CD4-positive, CD25-positive, alpha-beta regulatory T cell (primary cell): ENCODE measurements around the gene CSN3. TPM values are rescaled to one million over a fixed set of nuclear protein-coding genes. Genes with fewer than 3 reads are reported as not detected.

Experiments
- ATAC-seq, 2 donors: fragments of 150-1000 bp; cut with Tn5 transposase; one replicate each; pipeline ENCODE4 v1.10.0; 2021; ENCODE audit warnings: low read depth in 2 of 2, moderate number of reproducible peaks in 2 of 2, moderate library complexity in 1 of 2
- DNase-seq, 3 donors: peaks; one replicate each; pipeline versions ENCODE4 v3.0.0 to v3.0.0-alpha.2; 2012 to 2022; ENCODE audit warnings: mixed read lengths in 1 of 3
- H3K27ac ChIP-seq: one replicate; pipeline ENCODE4 v1.7.0; 2013; ENCODE audit warnings: mild to moderate bottlenecking, low read length; ENCODE audit not compliant: insufficient read depth, poor library complexity, severe bottlenecking
- H3K27me3 ChIP-seq: one replicate; pipeline ENCODE4 v1.7.0; 2013; ENCODE audit warnings: low read length; ENCODE audit not compliant: control insufficient read depth, insufficient read depth
- H3K36me3 ChIP-seq: one replicate; pipeline ENCODE4 v1.7.0; 2013; ENCODE audit warnings: mild to moderate bottlenecking, low read length, moderate library complexity; ENCODE audit not compliant: control insufficient read depth, insufficient read depth
- H3K4me1 ChIP-seq: 2 replicates; pipeline ENCODE4 v1.7.0; 2013; ENCODE audit warnings: mild to moderate bottlenecking, low read length; ENCODE audit not compliant: insufficient read depth, control insufficient read depth, poor library complexity, severe bottlenecking
- H3K4me3 ChIP-seq: one replicate; pipeline ENCODE4 v1.7.0; 2013; ENCODE audit warnings: low read depth, mild to moderate bottlenecking, low read length, moderate library complexity
- H3K9me3 ChIP-seq, 2 experiments: 1 replicate in 1 of 2; 2 replicates in 1 of 2; pipeline ENCODE4 v1.7.0; 2013; ENCODE audit warnings: low read length in 2 of 2, mild to moderate bottlenecking in 1 of 2, moderate library complexity in 1 of 2; ENCODE audit not compliant: control insufficient read depth in 2 of 2
- H3K27ac Mint-ChIP-seq, 3 donors: one replicate each; pipeline ENCODE4 v1.8.0; 2020 to 2022; ENCODE audit warnings: mild to moderate bottlenecking in 3 of 3, mixed read lengths in 3 of 3, moderate library complexity in 2 of 3
- H3K27me3 Mint-ChIP-seq: one replicate; pipeline ENCODE4 v1.8.0; 2022; ENCODE audit warnings: mild to moderate bottlenecking, mixed read lengths
- H3K36me3 Mint-ChIP-seq: one replicate; pipeline ENCODE4 v1.8.0; 2020; ENCODE audit warnings: mixed read lengths
- H3K4me1 Mint-ChIP-seq, 4 donors: one replicate each; pipeline ENCODE4 v1.8.0; 2020 to 2022; ENCODE audit warnings: mixed read lengths in 4 of 4, mild to moderate bottlenecking in 1 of 4
- H3K4me3 Mint-ChIP-seq, 4 donors: one replicate each; pipeline ENCODE4 v1.8.0; 2020 to 2022; ENCODE audit warnings: mild to moderate bottlenecking in 4 of 4, mixed read lengths in 4 of 4, moderate library complexity in 3 of 4
- H3K9me3 Mint-ChIP-seq, 7 donors: one replicate each; pipeline ENCODE4 v1.8.0; 2020 to 2022; ENCODE audit warnings: mixed read lengths in 7 of 7, mild to moderate bottlenecking in 3 of 7, moderate library complexity in 2 of 7
- polyA plus RNA-seq, 4 donors: library from polyadenylated mRNA; unstranded; fragments of 300-500 nt; fragmentation: Illumina TruSeq; gene quantifications; one replicate each; pipeline ENCODE4 v1.2.3, GENCODE V29; 2021
- total RNA-seq: library from RNA; stranded (reverse); gene quantifications from one replicate; pipeline ENCODE4 v1.2.3, GENCODE V29; 2022

CSN3 gene
- total and polyA plus RNA-seq, 5 donors from 2014 or later = not detected

DNA sequence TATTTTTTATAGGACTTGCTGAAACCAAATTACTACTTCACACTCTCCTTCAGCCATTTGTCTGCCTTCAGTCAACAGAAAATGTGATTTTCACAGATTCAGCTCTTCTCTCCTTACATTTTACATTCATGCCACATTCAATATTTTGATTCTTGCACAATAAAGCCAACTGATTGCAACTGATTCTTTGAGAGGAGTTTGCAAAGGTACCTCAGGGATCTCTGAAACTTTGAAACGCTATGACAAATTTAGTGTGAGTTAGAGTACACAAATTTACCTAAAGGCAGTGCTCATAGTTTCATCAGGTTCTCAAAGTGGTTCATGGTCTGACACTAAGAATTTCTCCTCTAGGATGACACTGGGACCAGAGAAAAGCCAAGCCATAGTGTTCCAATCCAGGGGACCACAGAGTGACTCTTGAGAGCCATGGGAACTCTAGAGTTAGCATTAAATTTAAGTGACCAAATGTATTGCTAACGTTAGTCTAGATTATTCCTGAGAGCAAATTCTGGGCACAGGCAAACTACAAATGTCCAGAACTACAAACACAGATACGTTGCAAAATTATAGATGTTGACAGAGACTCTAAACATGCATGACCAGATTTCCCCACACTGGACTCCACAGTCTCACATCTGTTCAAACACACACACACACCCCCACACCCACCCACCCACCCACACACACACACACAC is 9.0 kb downstream of the CSN3 start:
- Mint-ChIP-seq H3K4me3 (no peak overlapping the region), H3K27me3 (no peaks in the 10 kb centered on the region), H3K4me1 (no peaks in the 10 kb centered on the region), H3K36me3 (no peaks in the 10 kb centered on the region), H3K27ac (no peak overlapping the region), H3K9me3 (peaks cover 0 to 4% (median 0%) of the 10 kb centered on the region in 7 donors)
- Histone ChIP-seq H3K36me3 (no peaks in the 10 kb centered on the region), H3K27me3 (no peaks in the 10 kb centered on the region), H3K4me1 (no peaks in the 10 kb centered on the region), H3K27ac (no peak overlapping the region), H3K4me3 (no peak overlapping the region), H3K9me3 (no peaks in the 10 kb centered on the region)
- ATAC-seq (no peak), DNase-seq (no peak)

- H3K27ac ChIP-seq = no peak overlapping the region
- Mint-ChIP-seq H3K36me3 (no peaks in the 10 kb centered on the region), H3K9me3 (peaks cover 0 to 4% (median 0%) of the 10 kb centered on the region in 7 donors), H3K27ac (no peak overlapping the region), H3K4me1 (no peaks in the 10 kb centered on the region), H3K27me3 (no peaks in the 10 kb centered on the region), H3K4me3 (no peak overlapping the region)
- no peaks in the 10 kb centered on the region for H3K36me3 ChIP-seq
- ATAC-seq (no peak), DNase-seq (no peak)
- no peaks in the 10 kb centered on the region for H3K9me3 ChIP-seq
- no peaks in the 10 kb centered on the region for H3K27me3 ChIP-seq
- H3K4me3 ChIP-seq = no peak overlapping the region
- no peaks in the 10 kb centered on the region for H3K4me1 ChIP-seq
These were observed 9.5 kb downstream of the CSN3 start for GRCh38 chr4:70251945-70252277.

DNA sequence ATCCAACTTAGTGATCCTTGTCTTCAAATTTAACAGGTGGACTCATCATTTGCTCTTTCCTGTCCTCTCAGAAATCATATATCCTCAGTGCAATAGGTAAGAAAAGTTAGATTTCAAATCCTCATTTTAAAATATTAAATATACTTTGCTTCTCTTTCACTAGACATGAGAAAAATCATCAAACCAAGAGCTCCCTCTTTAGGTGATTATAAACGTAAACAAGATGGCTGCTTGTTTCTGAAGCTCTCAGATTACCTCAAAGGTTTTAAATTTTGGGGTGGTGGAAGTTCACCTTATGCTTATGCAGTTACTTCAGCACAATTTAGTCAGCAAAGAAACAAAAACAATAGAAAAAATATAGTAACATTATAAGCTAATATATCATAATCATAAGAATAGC is 27.3 kb downstream of the CSN3 start:
- ATAC-seq = no peak
- no peak overlapping the region for H3K27ac Mint-ChIP-seq
- H3K27me3 Mint-ChIP-seq = no peaks in the 10 kb centered on the region

GRCh38 chr4:70277121-70277520 is 34.7 kb downstream of the CSN3 start:
- no peaks in the 10 kb centered on the region for H3K36me3 Mint-ChIP-seq
- no peak overlapping the region for H3K27ac Mint-ChIP-seq
- H3K4me1 ChIP-seq = no peaks in the 10 kb centered on the region
- H3K36me3 ChIP-seq = no peaks in the 10 kb centered on the region
- no peaks in the 10 kb centered on the region for H3K27me3 Mint-ChIP-seq
- no peaks in the 10 kb centered on the region for H3K4me1 Mint-ChIP-seq
- ATAC-seq (no peak), DNase-seq (no peak)
- H3K4me3 ChIP-seq = no peak overlapping the region
- peaks cover 0 to 7% (median 4%) of the 10 kb centered on the region in 7 donors for H3K9me3 Mint-ChIP-seq
- no peaks in the 10 kb centered on the region for H3K27me3 ChIP-seq
- no peak overlapping the region for H3K27ac ChIP-seq
- no peak overlapping the region for H3K4me3 Mint-ChIP-seq
- no peaks in the 10 kb centered on the region for H3K9me3 ChIP-seq

More for the DNA sequence above, 27.3 kb downstream of the CSN3 start:
- H3K27ac ChIP-seq = no peak overlapping the region
- H3K4me3 Mint-ChIP-seq = no peak overlapping the region
- H3K36me3 ChIP-seq = no peaks in the 10 kb centered on the region
- DNase-seq = no peak
- H3K4me1 Mint-ChIP-seq = no peaks in the 10 kb centered on the region
- H3K4me1 ChIP-seq = no peaks in the 10 kb centered on the region
- H3K9me3 Mint-ChIP-seq = peaks cover 0 to 5% (median 4%) of the 10 kb centered on the region in 7 donors
- H3K9me3 ChIP-seq = no peaks in the 10 kb centered on the region
- no peaks in the 10 kb centered on the region for H3K27me3 ChIP-seq
- no peak overlapping the region for H3K4me3 ChIP-seq
- no peaks in the 10 kb centered on the region for H3K36me3 Mint-ChIP-seq

DNA sequence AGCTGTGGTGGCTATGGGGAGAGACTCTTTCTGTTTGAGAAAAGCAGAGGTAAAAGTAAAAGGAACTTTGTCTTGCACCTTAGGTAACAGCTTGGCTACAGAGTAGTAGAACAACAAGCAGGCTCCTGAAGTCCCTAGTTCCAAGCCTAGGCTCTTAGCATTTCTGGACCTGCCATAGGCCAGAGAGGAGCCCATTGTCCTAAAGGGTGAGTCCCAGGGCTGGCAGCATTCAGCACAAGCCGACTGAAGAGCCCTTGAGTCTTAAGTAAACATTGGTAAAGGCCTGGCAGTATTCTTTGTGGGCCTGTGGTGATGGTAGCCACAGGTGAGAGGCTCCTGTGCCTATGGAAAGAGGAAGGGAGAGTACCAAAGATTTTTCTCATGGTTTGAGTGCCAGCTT is 38.2 kb downstream of the CSN3 start:
- no peaks in the 10 kb centered on the region for H3K4me1 Mint-ChIP-seq
- no peak overlapping the region for H3K27ac Mint-ChIP-seq

GRCh38 chr4:70288651-70289050 is 46.3 kb downstream of the CSN3 start:
- no peak for DNase-seq
- H3K27me3 Mint-ChIP-seq = no peaks in the 10 kb centered on the region
- H3K36me3 ChIP-seq = no peaks in the 10 kb centered on the region
- no peaks in the 10 kb centered on the region for H3K4me1 Mint-ChIP-seq
- H3K9me3 ChIP-seq = no peaks in the 10 kb centered on the region
- no peak overlapping the region for H3K27ac Mint-ChIP-seq
- no peaks in the 10 kb centered on the region for H3K4me1 ChIP-seq
- ATAC-seq = no peak
- no peak overlapping the region for H3K4me3 ChIP-seq
- H3K27me3 ChIP-seq = no peaks in the 10 kb centered on the region
- H3K9me3 Mint-ChIP-seq = peaks cover 0 to 7% (median 4%) of the 10 kb centered on the region in 7 donors
- no peak overlapping the region for H3K4me3 Mint-ChIP-seq
- H3K27ac ChIP-seq = no peak overlapping the region
- H3K36me3 Mint-ChIP-seq = no peaks in the 10 kb centered on the region

More for the DNA sequence above, 38.2 kb downstream of the CSN3 start:
- no peaks in the 10 kb centered on the region for H3K36me3 ChIP-seq
- ATAC-seq (no peak), DNase-seq (no peak)
- Mint-ChIP-seq H3K9me3 (peaks cover 0 to 4% (median 2%) of the 10 kb centered on the region in 7 donors), H3K36me3 (no peaks in the 10 kb centered on the region), H3K27me3 (no peaks in the 10 kb centered on the region), H3K4me3 (no peak overlapping the region)
- no peaks in the 10 kb centered on the region for H3K4me1 ChIP-seq
- H3K27ac ChIP-seq = no peak overlapping the region
- no peaks in the 10 kb centered on the region for H3K9me3 ChIP-seq
- no peaks in the 10 kb centered on the region for H3K27me3 ChIP-seq
- H3K4me3 ChIP-seq = no peak overlapping the region

DNA sequence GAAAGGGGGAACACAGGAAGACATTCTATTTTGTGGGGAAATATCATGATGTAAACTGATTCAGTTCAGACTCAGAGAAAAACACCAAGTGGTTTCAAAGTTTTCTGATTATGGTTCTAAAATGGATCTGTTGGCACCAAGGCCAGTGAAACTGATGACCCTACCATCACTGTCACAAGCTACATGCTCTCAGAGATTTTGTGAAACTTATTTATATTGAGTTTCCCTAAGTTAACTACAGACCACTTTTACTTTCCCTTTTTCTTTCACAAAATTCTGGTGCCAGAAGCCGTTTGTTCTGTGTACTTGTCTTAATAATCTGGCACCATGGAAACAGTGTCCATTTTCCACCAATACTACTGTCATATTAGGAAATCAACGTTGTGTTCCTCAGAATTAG is 48.9 kb downstream of the CSN3 start:
- Mint-ChIP-seq H3K4me3 (no peak overlapping the region), H3K4me1 (no peaks in the 10 kb centered on the region), H3K36me3 (no peaks in the 10 kb centered on the region), H3K27ac (no peak overlapping the region), H3K27me3 (no peaks in the 10 kb centered on the region), H3K9me3 (peaks cover 0 to 8% (median 0%) of the 10 kb centered on the region in 7 donors)
- Histone ChIP-seq H3K36me3 (no peaks in the 10 kb centered on the region), H3K4me1 (no peaks in the 10 kb centered on the region), H3K9me3 (no peaks in the 10 kb centered on the region), H3K4me3 (no peak overlapping the region), H3K27ac (no peak overlapping the region), H3K27me3 (no peaks in the 10 kb centered on the region)
- no peak for ATAC-seq
- no peak for DNase-seq

- Histone ChIP-seq H3K9me3 (no peaks in the 10 kb centered on the region), H3K27me3 (no peaks in the 10 kb centered on the region), H3K4me1 (no peaks in the 10 kb centered on the region), H3K27ac (no peak overlapping the region), H3K36me3 (no peaks in the 10 kb centered on the region), H3K4me3 (no peak overlapping the region)
- ATAC-seq = no peak
- Mint-ChIP-seq H3K27ac (no peak overlapping the region), H3K36me3 (no peaks in the 10 kb centered on the region), H3K27me3 (no peaks in the 10 kb centered on the region), H3K9me3 (peaks cover 0 to 12% (median 4%) of the 10 kb centered on the region in 7 donors), H3K4me1 (no peaks in the 10 kb centered on the region), H3K4me3 (no peak overlapping the region)
- DNase-seq = no peak
These were observed 55.2 kb downstream of the CSN3 start for GRCh38 chr4:70297576-70297975.
